NB4 (cell line): ENCODE results near the gene NTN1.

Experiments used
- DNase-seq: peaks from one replicate; pipeline ENCODE4 v3.0.0; 2010; ENCODE audit warnings: low read depth
- H3K4me3 ChIP-seq: one replicate; pipeline ENCODE4 v1.5.1; 2011; ENCODE audit warnings: mild to moderate bottlenecking, low read depth, low read length, moderate library complexity
- CTCF ChIP-seq: IDR thresholded peaks from one replicate; pipeline ENCODE4 v1.5.1; 2012; ENCODE audit warnings: low read depth, low read length
- MAX ChIP-seq: IDR thresholded peaks from 2 replicates; pipeline ENCODE4 v1.6.1; 2011; ENCODE audit warnings: low read depth, low read length
- MYC ChIP-seq: IDR thresholded peaks from 2 replicates; pipeline ENCODE4 v1.6.1; 2011; ENCODE audit warnings: low read depth, low read length
- POLR2A ChIP-seq: IDR thresholded peaks from 2 replicates; pipeline ENCODE4 v1.6.1; 2011; ENCODE audit warnings: mild to moderate bottlenecking; ENCODE audit not compliant: insufficient read length; ENCODE audit errors: extremely low read depth

NTN1 gene

GRCh38 chr17:9228408-9229159 lies 207.3 kb downstream of the NTN1 start:
- DNase-seq = no peak

GRCh38 chr17:9229160-9229825 lies 208.0 kb downstream of the NTN1 start:
- TF ChIP-seq MYC (no peak), POLR2A (no peak), CTCF (no peak), MAX (no peak)
- DNase-seq = no peak
- no peak overlapping the region for H3K4me3 ChIP-seq

More at GRCh38 chr17:9228408-9229159, 207.3 kb downstream of the NTN1 start:
- H3K4me3 ChIP-seq = no peak overlapping the region
- TF ChIP-seq CTCF (no peak), MYC (no peak), POLR2A (no peak), MAX (no peak)

GRCh38 chr17:9229826-9230201 lies 208.5 kb downstream of the NTN1 start:
- no peak overlapping the region for H3K4me3 ChIP-seq
- DNase-seq = no peak
- TF ChIP-seq MYC = no peak

GRCh38 chr17:9230346-9230745 lies 209.0 kb downstream of the NTN1 start:
- DNase-seq = no peak
- TF ChIP-seq POLR2A (no peak), CTCF (no peak), MAX (no peak), MYC (no peak)
- no peak overlapping the region for H3K4me3 ChIP-seq

GRCh38 chr17:9230861-9231260 lies 209.6 kb downstream of the NTN1 start:
- TF ChIP-seq MYC (no peak), CTCF (no peak), POLR2A (no peak), MAX (no peak)
- no peak for DNase-seq
- no peak overlapping the region for H3K4me3 ChIP-seq

- no peak for TF ChIP-seq POLR2A
- TF ChIP-seq MYC = no peak
- no peak for TF ChIP-seq CTCF
- TF ChIP-seq MAX = no peak
- DNase-seq = no peak
- no peak overlapping the region for H3K4me3 ChIP-seq
Measured at GRCh38 chr17:9231449-9232154, 210.3 kb downstream of the NTN1 start.
